HG03565 (cell line): ENCODE results near the gene TUBGCP6.
"Not testable (repeated sequence)": the region's sequence is repeated elsewhere in the genome, so short reads cannot be mapped to it uniquely, and the experiment has no call there.

Experiments used
- ATAC-seq: cut with Tn5 transposase; IDR thresholded peaks from one replicate; pipeline ENCODE4 v1.9.1; 2021; ENCODE audit warnings: mild to moderate bottlenecking, moderate library complexity; ENCODE audit not compliant: unreplicated experiment

The TUBGCP6 gene

DNA sequence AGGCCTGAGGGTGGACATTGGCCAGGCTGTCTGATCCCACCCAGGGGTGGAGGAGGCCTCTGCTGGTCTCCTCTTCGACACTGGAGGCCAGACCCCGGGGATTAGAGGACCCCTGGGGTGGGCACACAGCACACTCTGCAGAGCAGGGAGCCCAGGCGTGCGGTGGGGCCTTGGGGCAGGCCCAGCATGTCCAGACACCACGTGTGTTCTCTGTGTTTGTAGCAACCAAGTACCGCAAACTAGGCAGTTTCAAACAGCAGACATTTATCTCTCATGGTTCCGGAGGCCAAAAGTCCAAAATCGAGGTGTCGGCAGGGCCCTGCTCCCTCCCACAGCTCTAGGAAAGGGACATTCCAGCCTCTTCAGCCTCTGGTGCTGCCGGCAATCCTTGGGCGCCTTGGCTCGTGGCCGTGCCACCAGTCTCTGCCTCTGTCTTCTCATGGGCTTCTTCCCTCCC lies 72.8 kb downstream of the TUBGCP6 start:
- ATAC-seq: no peak

DNA sequence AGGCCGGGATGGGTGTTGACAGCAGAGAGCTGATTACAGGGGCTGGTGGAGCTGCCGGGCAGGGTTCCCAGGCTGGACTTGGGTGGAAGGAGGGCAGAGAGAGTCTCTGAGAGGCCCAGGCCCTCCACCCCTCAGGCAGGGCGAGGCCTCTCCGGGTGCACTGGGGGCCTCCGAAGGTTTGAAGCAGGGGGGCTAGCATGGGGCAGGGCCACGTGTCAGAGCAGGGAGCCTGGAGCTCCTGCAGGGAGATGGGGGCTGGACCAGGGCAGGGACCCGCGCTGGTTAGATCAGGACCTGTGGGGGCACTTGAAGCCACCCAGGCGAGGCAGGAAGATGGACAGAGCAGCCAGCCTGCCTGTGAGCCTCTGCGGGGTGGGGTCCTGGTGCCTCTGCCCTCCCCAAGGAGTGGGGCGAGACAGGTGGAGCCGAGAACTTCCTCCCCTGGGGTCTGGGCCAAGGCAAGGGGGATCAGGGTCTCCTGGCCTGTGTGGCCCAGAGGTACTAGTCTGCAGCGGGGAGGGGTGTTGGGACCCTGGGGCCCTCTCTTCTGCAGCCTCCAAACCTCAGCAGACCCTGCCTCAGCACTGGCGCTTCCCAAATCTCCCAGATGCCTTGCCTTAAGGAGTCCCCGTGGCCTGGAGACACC lies 73.4 kb downstream of the TUBGCP6 start:
- ATAC-seq: no peak

DNA sequence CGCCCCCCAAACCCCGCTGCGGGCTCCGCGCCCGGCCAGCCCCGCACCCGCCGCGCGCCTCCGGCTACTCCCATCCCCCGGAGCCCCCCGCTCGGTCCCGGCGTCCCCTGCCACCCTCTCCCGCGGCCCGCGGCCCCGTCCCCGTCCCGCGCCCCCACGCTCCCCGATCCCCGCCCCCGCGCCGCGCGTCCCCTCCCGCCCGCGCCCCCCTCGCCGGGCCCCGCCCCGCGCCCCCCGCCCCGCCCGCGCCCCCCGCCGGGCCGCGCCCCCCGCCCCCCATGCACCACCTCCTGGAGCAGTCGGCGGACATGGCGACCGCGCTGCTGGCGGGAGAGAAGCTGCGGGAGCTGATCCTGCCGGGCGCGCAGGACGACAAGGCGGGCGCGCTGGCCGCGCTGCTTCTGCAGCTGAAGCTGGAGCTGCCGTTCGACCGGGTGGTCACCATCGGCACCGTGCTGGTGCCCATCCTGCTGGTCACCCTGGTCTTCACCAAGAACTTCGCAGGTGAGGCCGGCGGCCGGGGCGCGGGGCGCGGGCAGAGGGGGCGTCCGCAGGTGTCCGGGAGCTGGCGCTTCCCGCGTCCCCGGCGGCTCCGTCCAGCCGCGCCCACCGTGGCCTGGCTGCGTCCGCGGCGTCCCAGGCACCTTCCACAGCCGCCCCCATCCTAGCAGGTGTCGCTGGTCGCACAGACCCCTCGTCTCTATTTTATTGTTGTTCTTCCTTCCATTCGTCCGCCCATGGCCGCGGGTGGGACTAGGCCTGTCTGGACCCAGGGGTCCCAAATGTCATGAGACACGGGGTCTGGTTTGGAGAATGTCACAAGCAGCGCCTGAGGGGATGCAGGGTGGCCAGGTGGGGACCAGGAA lies 74.1 kb downstream of the TUBGCP6 start, which contains the start of gene PANX2:
Gene PANX2, plus strand, starts transcription at position 279 of the 866 bp plus-strand sequence. Its CDS starts 0 bp downstream, at position 279.
- no peak for ATAC-seq

DNA sequence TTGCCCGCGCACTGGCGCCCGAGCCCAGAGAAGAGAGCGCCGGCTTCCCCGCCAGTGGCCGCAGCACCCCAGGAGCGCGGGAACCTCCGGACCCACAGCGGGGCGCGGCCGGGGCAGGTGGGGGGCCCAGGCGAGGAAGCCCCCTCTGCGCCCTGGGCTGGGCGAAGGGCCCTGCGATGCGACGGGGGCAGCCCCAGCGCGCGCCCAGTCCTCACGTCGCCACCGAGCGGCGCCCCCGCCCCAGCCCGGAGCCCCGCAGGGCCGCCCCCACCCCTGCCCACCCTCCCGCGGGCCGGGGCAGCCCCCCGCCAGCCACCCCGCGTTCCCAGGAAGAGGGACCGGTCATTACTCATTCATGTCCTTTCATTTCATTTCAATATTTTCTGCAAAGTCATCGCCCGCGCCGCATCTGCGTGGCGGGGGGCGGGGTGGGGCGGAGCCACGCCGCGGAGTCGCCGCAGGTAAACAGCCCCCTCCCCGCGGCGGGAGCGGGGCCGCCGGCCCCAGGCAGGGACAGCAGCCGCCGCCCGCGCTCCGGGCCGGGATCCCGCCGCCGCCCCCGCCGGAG lies 75.0 kb downstream of the TUBGCP6 start:
- no peak for ATAC-seq

DNA sequence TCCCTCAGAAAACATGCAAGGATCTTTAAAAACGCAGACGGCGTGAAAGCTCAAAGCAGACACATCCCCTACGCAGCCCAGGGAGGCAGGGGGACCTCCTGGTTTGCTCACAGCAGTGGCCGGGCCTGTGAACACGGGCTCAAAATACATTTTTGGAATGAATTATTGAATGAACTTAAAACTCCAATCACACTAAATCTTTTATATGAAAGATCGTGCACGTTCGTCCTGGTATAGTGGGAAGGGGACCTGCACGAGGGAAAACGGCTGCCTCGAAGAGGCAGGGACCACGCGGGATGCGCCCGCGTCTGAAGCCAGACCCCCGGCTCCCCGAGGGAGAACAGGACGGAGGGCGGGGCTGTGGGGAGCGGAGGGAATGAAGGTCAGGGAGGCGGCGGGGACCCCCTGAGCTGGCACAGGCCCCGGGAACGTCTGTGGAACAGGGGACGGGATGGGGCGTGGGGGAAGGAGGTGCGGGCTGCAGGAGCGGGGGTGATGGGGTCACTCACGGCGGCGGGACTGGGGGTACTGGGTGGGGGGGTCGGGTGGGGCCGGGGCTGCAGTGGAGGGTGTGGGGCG lies 75.6 kb downstream of the TUBGCP6 start:
- no peak for ATAC-seq

DNA sequence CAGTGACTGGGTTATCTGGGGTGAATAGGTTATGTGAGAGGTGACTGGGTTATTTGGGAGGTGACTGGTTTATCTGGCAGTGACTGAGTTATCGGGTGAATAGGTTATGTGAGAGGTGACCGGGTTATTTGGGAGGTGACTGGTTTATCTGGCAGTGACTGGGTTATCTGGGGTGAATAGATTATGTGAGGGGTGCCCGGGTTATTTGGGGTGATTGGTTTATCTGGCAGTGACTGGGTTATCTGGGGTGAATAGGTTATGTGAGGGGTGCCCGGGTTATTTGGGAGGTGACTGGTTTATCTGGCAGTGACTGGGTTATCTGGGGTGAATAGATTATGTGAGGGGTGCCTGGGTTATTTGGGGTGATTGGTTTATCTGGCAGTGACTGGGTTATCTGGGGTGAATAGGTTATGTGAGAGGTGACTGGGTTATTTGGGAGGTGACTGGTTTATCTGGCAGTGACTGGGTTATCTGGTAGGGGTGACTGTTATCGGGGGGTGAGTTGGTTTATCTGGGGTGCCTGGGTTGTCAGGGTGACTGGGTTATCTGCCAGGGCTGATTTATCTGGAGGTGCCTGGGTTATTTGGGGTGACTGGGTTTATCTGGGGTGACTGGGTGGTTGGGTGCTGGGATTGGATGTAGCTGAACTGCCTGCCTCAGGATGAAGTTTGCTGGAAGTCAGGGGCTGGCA lies 76.2 kb downstream of the TUBGCP6 start:
- not testable (repeated sequence) for ATAC-seq

DNA sequence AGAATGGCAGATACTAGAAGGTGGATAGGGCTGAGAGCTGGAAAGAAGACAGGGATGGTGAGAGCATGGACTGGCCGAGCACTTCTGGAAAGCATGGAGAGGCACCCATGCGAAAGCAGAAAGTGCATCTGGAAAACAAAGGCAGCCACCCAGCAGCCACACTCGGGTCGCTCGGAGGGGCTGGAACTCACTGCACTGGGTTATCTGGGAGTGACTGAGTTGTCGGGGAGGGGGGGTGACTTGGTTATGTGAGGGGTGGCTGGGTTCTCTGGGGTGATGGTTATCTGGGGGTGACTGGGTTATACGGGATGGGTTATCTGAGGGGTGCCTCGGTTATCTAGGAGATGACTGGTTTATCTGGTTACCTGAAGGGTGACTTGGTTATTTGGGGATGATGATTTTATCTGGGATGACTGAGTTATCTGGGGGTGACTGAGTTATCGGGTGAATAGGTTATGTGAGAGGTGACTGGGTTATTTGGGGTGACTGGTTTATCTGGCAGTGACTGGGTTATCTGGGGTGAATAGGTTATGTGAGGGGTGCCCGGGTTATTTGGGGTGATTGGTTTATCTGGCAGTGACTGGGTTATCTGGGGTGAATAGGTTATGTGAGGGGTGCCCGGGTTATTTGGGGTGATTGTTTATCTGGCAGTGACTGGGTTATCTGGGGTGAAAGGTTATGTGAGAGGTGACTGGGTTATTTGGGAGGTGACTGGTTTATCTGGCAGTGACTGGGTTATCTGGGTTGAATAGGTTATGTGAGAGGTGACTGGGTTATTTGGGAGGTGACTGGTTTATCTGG lies 76.9 kb downstream of the TUBGCP6 start:
- no peak for ATAC-seq
